ENCODE measurements around the gene CNOT10.
A peak's percentile ranks its signal among the peaks of the same experiment; 100 is the strongest.
"Not testable (repeated sequence)": the region's sequence is repeated elsewhere in the genome, so short reads cannot be mapped to it uniquely, and the experiment has no call there.

GRCh38 chr3:32664630-32665075 lies 20.3 kb upstream of the CNOT10 start:
- TF ChIP-seq, protein P1, sequence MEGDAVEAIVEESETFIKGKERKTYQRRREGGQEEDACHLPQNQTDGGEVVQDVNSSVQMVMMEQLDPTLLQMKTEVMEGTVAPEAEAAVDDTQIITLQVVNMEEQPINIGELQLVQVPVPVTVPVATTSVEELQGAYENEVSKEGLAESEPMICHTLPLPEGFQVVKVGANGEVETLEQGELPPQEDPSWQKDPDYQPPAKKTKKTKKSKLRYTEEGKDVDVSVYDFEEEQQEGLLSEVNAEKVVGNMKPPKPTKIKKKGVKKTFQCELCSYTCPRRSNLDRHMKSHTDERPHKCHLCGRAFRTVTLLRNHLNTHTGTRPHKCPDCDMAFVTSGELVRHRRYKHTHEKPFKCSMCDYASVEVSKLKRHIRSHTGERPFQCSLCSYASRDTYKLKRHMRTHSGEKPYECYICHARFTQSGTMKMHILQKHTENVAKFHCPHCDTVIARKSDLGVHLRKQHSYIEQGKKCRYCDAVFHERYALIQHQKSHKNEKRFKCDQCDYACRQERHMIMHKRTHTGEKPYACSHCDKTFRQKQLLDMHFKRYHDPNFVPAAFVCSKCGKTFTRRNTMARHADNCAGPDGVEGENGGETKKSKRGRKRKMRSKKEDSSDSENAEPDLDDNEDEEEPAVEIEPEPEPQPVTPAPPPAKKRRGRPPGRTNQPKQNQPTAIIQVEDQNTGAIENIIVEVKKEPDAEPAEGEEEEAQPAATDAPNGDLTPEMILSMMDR (IDR thresholded peaks at IDR 0.05): peak in 1 of 2 donors; percentile 21
- TF ChIP-seq POLR2A, POLR2AphosphoS5 (IDR thresholded peaks at IDR 0.05): not testable (repeated sequence)

Measured in suprapubic skin (tissue), 4 donors.